Muscle of leg (tissue), 11 donors: ENCODE data around the gene GIMAP8. TPM values are rescaled to one million over a fixed set of nuclear protein-coding genes. Genes with fewer than 3 reads are reported as not detected.

Experiments used
- DNase-seq: peaks from one replicate; pipeline ENCODE4 v3.0.0; 2013
- H3K27ac ChIP-seq: one replicate; pipeline ENCODE4 v1.5.1; 2013; ENCODE audit warnings: mild to moderate bottlenecking, low read length, control low read depth
- H3K27me3 ChIP-seq: one replicate; pipeline ENCODE4 v1.6.1; 2013; ENCODE audit warnings: low read length; ENCODE audit not compliant: control insufficient read depth, insufficient read depth
- H3K36me3 ChIP-seq: one replicate; pipeline ENCODE4 v1.6.1; 2013; ENCODE audit warnings: low read length; ENCODE audit not compliant: control insufficient read depth, insufficient read depth
- H3K4me1 ChIP-seq: one replicate; pipeline ENCODE4 v1.6.1; 2013; ENCODE audit warnings: low read length; ENCODE audit not compliant: control insufficient read depth, insufficient read depth
- H3K4me3 ChIP-seq: one replicate; pipeline ENCODE4 v1.5.1; 2013; ENCODE audit warnings: low read length, control low read depth
- H3K9me3 ChIP-seq: replicated peaks from 2 replicates; pipeline ENCODE4 v1.6.1; 2013; ENCODE audit warnings: low read depth, low read length; ENCODE audit not compliant: control insufficient read depth
- WGBS: methylation state at CpG from one replicate; pipeline ENCODE4 v1.1.5; 2013; ENCODE audit warnings: missing lambda C conversion rate; ENCODE audit not compliant: insufficient coverage; 5-methylcytosine and 5-hydroxymethylcytosine counted together
- polyA plus RNA-seq, 8 donors: library from polyadenylated mRNA; unstranded; fragments of 120-200 nt; gene quantifications; one replicate each; pipeline versions ENCODE4 v1.2.1 to v1.2.3, GENCODE V29; 2013; ENCODE audit warnings: inconsistent platforms in 1 of 8, low replicate concordance in 1 of 8; ENCODE audit not compliant: insufficient read length in 8 of 8, insufficient read depth in 1 of 8
- total RNA-seq: library from RNA; stranded (reverse); fragments of 120-200 nt; gene quantifications from one replicate; pipeline ENCODE4 v1.2.4, GENCODE V29; 2013

Gene GIMAP8
- total and polyA plus RNA-seq, 9 donors, result 4.9 to 7.9 (median 7.0) TPM

- H3K4me1 ChIP-seq, result no peaks in the 10 kb centered on the region
- 85% methylated on average over 4 of the region's 4 CpGs for WGBS
- DNase-seq, result no peak
- H3K27me3 ChIP-seq, result no peaks in the 10 kb centered on the region
- H3K9me3 ChIP-seq, result no peaks in the 10 kb centered on the region
- H3K27ac ChIP-seq, result no peak overlapping the region
- H3K4me3 ChIP-seq, result no peak overlapping the region
- no peaks in the 10 kb centered on the region for H3K36me3 ChIP-seq
These were observed 15.4 kb upstream of the GIMAP8 start for GRCh38 chr7:150435047-150435389.

GRCh38 chr7:150435390-150436073, 14.9 kb upstream of the GIMAP8 start:
- Histone ChIP-seq H3K4me1 (no peaks in the 10 kb centered on the region), H3K9me3 (no peaks in the 10 kb centered on the region), H3K36me3 (no peaks in the 10 kb centered on the region), H3K4me3 (no peak overlapping the region), H3K27me3 (no peaks in the 10 kb centered on the region), H3K27ac (no peak overlapping the region)
- peak; percentile 69 for DNase-seq
- 58% methylated on average over 5 of the region's 8 CpGs for WGBS

DNA sequence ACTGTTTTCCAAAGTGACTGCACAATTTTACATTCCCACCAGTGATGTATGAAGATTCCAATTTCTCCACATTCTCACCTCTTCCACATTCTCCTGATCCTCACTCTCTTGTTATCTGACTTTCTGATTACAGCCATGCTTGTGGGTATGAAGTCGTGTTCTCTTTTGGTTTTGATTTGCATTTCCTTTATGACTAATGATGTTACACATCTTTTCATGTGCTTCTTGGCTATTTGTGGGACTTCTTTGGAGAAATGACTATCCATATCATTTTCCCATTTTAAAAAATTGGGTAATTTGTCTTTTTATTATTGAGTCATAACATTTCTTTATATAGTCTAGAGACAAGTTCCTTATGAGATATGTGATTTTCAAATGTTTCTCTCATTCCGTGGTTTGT, 10.5 kb upstream of the GIMAP8 start:
- H3K4me3 ChIP-seq, result no peak overlapping the region
- DNase-seq, result no peak
- H3K4me1 ChIP-seq, result peaks cover 2% of the 10 kb centered on the region
- no peak overlapping the region for H3K27ac ChIP-seq
- H3K27me3 ChIP-seq, result no peaks in the 10 kb centered on the region
- H3K36me3 ChIP-seq, result no peaks in the 10 kb centered on the region
- H3K9me3 ChIP-seq, result peaks cover 6% of the 10 kb centered on the region
- no CpG with 5 or more reads among the region's 2 CpGs for WGBS

DNA sequence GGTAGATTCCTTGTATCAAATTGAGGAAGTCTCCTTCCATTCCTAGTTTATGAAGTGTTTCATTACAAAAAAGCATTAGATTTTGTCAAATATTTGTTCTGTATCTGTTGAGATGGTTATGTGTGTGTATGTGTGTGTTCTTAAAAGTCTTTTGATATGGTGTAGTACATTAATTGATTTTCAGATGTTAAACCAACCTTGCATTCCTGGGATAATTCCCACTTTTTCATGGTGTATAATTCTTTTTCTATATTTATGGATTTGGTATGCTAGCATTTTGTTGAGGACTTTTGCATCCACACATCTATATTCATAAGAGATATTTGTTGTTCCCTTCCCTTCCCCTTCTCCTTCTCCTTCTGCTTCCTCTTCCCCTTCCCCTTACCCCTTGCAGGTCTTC, 8.9 kb upstream of the GIMAP8 start:
- Histone ChIP-seq H3K27me3 (no peaks in the 10 kb centered on the region), H3K9me3 (peaks cover 6% of the 10 kb centered on the region), H3K4me1 (peaks cover 2% of the 10 kb centered on the region), H3K4me3 (no peak overlapping the region), H3K27ac (no peak overlapping the region), H3K36me3 (no peaks in the 10 kb centered on the region)
- no peak for DNase-seq

DNA sequence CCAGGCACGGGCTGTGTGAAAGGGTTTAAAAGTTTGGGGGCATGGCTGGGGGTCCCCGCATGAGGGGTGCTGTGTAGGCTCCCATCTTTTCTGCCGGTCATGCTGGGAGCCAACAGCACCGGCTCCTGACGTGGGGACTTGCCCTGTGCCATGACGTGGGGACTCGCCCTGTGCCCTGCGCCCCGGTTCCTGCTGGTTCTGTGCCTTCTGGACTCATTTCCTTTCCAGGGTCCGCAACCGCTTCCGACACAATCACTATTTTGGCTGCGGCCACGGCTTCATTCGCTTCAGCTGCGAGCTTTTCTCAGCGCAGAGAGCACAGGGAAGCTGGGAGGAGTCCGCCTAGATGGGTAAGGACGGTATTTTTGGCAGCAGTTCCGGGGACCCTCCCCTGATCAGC, 7.6 kb upstream of the GIMAP8 start:
- Histone ChIP-seq H3K9me3 (peaks cover 6% of the 10 kb centered on the region), H3K4me1 (peaks cover 2% of the 10 kb centered on the region), H3K27ac (no peak overlapping the region), H3K27me3 (no peaks in the 10 kb centered on the region), H3K36me3 (no peaks in the 10 kb centered on the region), H3K4me3 (no peak overlapping the region)
- no peak for DNase-seq
- WGBS, result 94% methylated on average over 20 of the region's 20 CpGs

GRCh38 chr7:150443793-150444540, 6.5 kb upstream of the GIMAP8 start:
- Histone ChIP-seq H3K4me1 (peaks cover 4% of the 10 kb centered on the region), H3K4me3 (no peak overlapping the region), H3K36me3 (no peaks in the 10 kb centered on the region), H3K27ac (no peak overlapping the region), H3K9me3 (peaks cover 6% of the 10 kb centered on the region), H3K27me3 (no peaks in the 10 kb centered on the region)
- DNase-seq, result no peak
- WGBS, result 77% methylated on average over 10 of the region's 18 CpGs

GRCh38 chr7:150444674-150445365, 5.6 kb upstream of the GIMAP8 start:
- Histone ChIP-seq H3K4me3 (no peak overlapping the region), H3K27ac (no peak overlapping the region), H3K36me3 (no peaks in the 10 kb centered on the region), H3K4me1 (peaks cover 12% of the 10 kb centered on the region), H3K9me3 (peaks cover 6% of the 10 kb centered on the region), H3K27me3 (peaks cover 4% of the 10 kb centered on the region)
- 63% methylated on average over 6 of the region's 7 CpGs for WGBS
- DNase-seq, result no peak

DNA sequence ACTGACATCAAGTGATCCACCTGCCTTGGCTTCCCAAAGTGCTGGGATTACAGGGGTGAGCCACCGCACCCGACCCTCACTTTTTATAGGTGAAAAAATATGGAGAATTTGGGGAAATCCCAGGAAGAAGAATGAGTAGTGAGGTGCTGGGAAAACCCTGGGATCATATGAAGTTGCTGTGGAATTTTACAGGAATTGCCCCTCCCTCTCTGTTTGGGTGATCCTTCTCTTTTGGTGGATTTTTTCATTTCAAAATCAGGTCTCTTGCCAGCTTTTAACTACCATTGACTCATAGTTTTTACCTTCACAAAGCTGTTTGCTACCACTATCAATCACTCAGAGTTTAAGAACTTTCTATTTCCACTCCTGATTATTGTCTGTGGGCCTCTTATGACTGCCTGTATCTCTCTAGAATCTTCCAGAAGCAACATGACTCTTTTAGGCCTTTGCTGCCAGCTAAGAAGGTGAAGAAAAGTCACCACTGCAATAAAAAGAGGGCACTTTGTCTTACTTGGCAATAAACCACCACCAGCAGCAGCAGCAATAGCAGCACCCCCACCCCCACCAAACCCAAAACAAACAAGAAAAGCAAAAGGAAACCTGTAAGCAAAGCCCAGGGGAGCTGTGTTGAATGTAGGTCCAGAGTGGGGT, 4.0 kb upstream of the GIMAP8 start:
- Histone ChIP-seq H3K4me1 (peaks cover 12% of the 10 kb centered on the region), H3K27me3 (peaks cover 9% of the 10 kb centered on the region), H3K36me3 (no peaks in the 10 kb centered on the region), H3K4me3 (no peak overlapping the region), H3K27ac (no peak overlapping the region), H3K9me3 (peaks cover 6% of the 10 kb centered on the region)
- 92% methylated on average over 2 of the region's 2 CpGs for WGBS
- DNase-seq, result no peak

- H3K9me3 ChIP-seq, result no peaks in the 10 kb centered on the region
- no peak overlapping the region for H3K4me3 ChIP-seq
- no peak for DNase-seq
- WGBS, result 71% methylated on average over 28 of the region's 32 CpGs
- no peak overlapping the region for H3K27ac ChIP-seq
- peaks cover 13% of the 10 kb centered on the region for H3K27me3 ChIP-seq
- peaks cover 12% of the 10 kb centered on the region for H3K4me1 ChIP-seq
- H3K36me3 ChIP-seq, result no peaks in the 10 kb centered on the region
These were observed 2.3 kb upstream of the GIMAP8 start for GRCh38 chr7:150447966-150448788.
